ENCODE data around the gene SLC24A3.

The SLC24A3 gene

GRCh38 chr20:19213946-19214490 is 1.6 kb downstream of the SLC24A3 start:
- no peak for DNase-seq (ENCODE audit: low read depth)
- no peak for TF ChIP-seq CTCF (IDR thresholded peaks at IDR 0.05; ENCODE audit: low read length, missing control alignments)
- H3K4me3 ChIP-seq (replicated peaks; ENCODE audit: low read depth, low read length) = no peak overlapping the region

GRCh38 chr20:19218411-19218810 is 6.0 kb downstream of the SLC24A3 start:
- no peak overlapping the region for H3K4me3 ChIP-seq (replicated peaks; ENCODE audit: low read depth, low read length)
- DNase-seq (ENCODE audit: low read depth) = no peak
- TF ChIP-seq CTCF (IDR thresholded peaks at IDR 0.05; ENCODE audit: low read length, missing control alignments) = no peak

GRCh38 chr20:19222520-19223040 is 10.1 kb downstream of the SLC24A3 start:
- H3K4me3 ChIP-seq (replicated peaks; ENCODE audit: low read depth, low read length) = no peak overlapping the region
- TF ChIP-seq CTCF (IDR thresholded peaks at IDR 0.05; ENCODE audit: low read length, missing control alignments) = no peak
- no peak for DNase-seq (ENCODE audit: low read depth)

- TF ChIP-seq CTCF (IDR thresholded peaks at IDR 0.05; ENCODE audit: low read length, missing control alignments) = no peak
- no peak overlapping the region for H3K4me3 ChIP-seq (replicated peaks; ENCODE audit: low read depth, low read length)
- no peak for DNase-seq (ENCODE audit: low read depth)
Observed at GRCh38 chr20:19223640-19224039, 11.2 kb downstream of the SLC24A3 start.

- no peak overlapping the region for H3K4me3 ChIP-seq (replicated peaks; ENCODE audit: low read depth, low read length)
- DNase-seq (ENCODE audit: low read depth) = no peak
- TF ChIP-seq CTCF (IDR thresholded peaks at IDR 0.05; ENCODE audit: low read length, missing control alignments) = no peak
Observed at GRCh38 chr20:19231359-19232035, 19.1 kb downstream of the SLC24A3 start.

- no peak for DNase-seq (ENCODE audit: low read depth)
- TF ChIP-seq CTCF (IDR thresholded peaks at IDR 0.05; ENCODE audit: low read length, missing control alignments) = no peak
- no peak overlapping the region for H3K4me3 ChIP-seq (replicated peaks; ENCODE audit: low read depth, low read length)
Observed at GRCh38 chr20:19232997-19233794, 20.8 kb downstream of the SLC24A3 start.

Measured in fibroblast of pulmonary artery (primary cell).